Measurements from ENCODE around the gene CD74. TPM values are rescaled to one million over a fixed set of nuclear protein-coding genes. Genes with fewer than 3 reads are reported as not detected.

CD74 gene
- total and polyA plus RNA-seq, 10 of the 15 experiments (the other 5 are each of a cell fraction or from before 2014, with no cell fraction given) = 1,387 to 11,063 (median 3,922) TPM

- no peak for TF ChIP-seq SKIL (IDR thresholded peaks at IDR 0.05; ENCODE audit: low read depth, poor library complexity, severe bottlenecking)
- 0 out of 2 replicates have a peak, but pooled peaks have one; percentile 41 for TF ChIP-seq POLR2AphosphoS2 (IDR thresholded peaks at IDR 0.05; ENCODE audit: low read depth, low read length)
- no peak for TF ChIP-seq TBL1XR1 (IDR thresholded peaks at IDR 0.05; ENCODE audit: low read depth, low read length)
- no peak for TF ChIP-seq EZH2 (IDR thresholded peaks at IDR 0.05; ENCODE audit: borderline replicate concordance, control insufficient read depth, low read depth, low read length)
- no peak for TF ChIP-seq LARP7 (IDR thresholded peaks at IDR 0.05)
- no peak for TF ChIP-seq EED (IDR thresholded peaks at IDR 0.05; ENCODE audit: low read depth)
- no peak for TF ChIP-seq ESRRA (IDR thresholded peaks at IDR 0.05; ENCODE audit: low read length)
- no peak for TF ChIP-seq RELB (IDR thresholded peaks at IDR 0.05; ENCODE audit: low read depth)
- no peak for TF ChIP-seq RCOR1 (conservative IDR thresholded peaks at IDR 0.05; ENCODE audit: low read depth, low read length)
- no peak for TF ChIP-seq PML (IDR thresholded peaks at IDR 0.05; ENCODE audit: low read length)
- TF ChIP-seq PAX8 (IDR thresholded peaks at IDR 0.05) = no peak
- TF ChIP-seq ELK1 (IDR thresholded peaks at IDR 0.05; ENCODE audit: low read depth, low read length) = no peak
- TF ChIP-seq SPI1 (IDR thresholded peaks at IDR 0.05; ENCODE audit: borderline replicate concordance, insufficient read depth, low read depth, low read length) = no peak
- no peak for TF ChIP-seq RFX5 (IDR thresholded peaks at IDR 0.05; ENCODE audit: low read depth, low read length)
- no peak for TF ChIP-seq CREB1 (IDR thresholded peaks at IDR 0.05; ENCODE audit: low read depth)
- no peak for TF ChIP-seq BMI1 (IDR thresholded peaks at IDR 0.05; ENCODE audit: borderline replicate concordance)
- no peak for TF ChIP-seq CBFB (IDR thresholded peaks at IDR 0.05; ENCODE audit: low read depth)
- no peak; the same call in 1 of the 2 replicates for TF ChIP-seq MXI1 (IDR thresholded peaks at IDR 0.05; ENCODE audit: low read depth, low read length)
- TF ChIP-seq SMAD5 (IDR thresholded peaks at IDR 0.05; ENCODE audit: low read depth) = no peak; the same call in 1 of the 2 replicates
- no peak for TF ChIP-seq RAD21 (IDR thresholded peaks at IDR 0.05; ENCODE audit: insufficient read depth, low read depth, low read length)
- no peak for TF ChIP-seq TCF7 (IDR thresholded peaks at IDR 0.05; ENCODE audit: borderline replicate concordance)
- TF ChIP-seq GATAD2B (conservative IDR thresholded peaks at IDR 0.05; ENCODE audit: low read depth) = 0 out of 2 replicates have a peak, but pooled peaks have one; percentile 25
- TF ChIP-seq WRNIP1 (IDR thresholded peaks at IDR 0.05; ENCODE audit: borderline replicate concordance, low read depth, low read length) = no peak
Observed at GRCh38 chr5:150402901-150403342, 9.8 kb downstream of the CD74 start (continued).

Data from GM12878 (cell line).